AG09319 (cell line): Measurements from ENCODE around the gene B9D2.
A peak's percentile ranks its signal among the peaks of the same experiment; 100 is the strongest.

Experiments used
- DNase-seq: peaks from one replicate; pipeline ENCODE4 v3.0.0-alpha.2; 2010; ENCODE audit warnings: low read depth; ENCODE audit errors: extremely low read depth
- TF ChIP-seq, protein P1 (sequence below): IDR thresholded peaks from 2 replicates; pipeline ENCODE4 v1.5.1; 2011; ENCODE audit warnings: low read depth, mild to moderate bottlenecking, inconsistent platforms, low read length, moderate library complexity

The B9D2 gene

DNA sequence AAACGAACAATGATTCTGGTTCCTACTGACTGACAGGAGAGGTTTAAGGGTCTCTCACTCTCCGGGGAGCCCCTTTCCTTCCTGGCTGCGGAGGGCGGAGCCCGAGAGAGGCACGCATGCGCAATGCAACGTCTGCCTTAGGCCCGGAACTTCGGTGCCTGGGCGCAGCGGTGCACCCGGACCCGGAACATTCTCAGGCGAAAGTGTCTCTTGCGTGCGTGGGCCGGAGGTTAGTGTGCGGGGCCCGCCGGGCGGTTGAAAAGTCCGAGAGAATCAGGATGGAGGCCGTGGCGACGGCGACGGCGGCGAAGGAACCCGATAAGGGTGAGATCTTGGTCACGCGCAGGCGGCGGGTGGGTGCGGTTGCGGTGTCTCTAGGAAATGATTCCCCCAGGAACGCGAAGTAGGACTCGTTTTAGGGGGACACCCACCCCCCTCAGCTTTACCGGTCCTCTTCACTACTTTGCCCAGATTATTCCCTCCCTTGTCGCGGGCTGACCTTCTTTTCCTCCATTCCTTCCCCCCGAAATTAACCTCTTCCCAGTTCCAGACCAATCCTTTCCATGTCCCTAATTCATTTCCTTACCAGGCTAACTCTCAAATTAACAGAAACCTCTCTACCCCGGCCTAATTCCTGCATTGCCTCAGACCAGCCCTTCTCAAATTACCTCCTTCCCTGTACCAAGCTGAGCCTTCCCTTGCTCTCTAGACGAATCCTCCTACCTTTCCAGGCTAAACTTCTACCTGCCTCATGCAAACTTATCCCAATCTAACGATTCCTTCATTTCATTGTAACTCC lies 53.7 kb downstream of the B9D2 start, which contains the start of gene CCDC97:
Gene CCDC97, plus strand, starts transcription at position 140 of the 799 bp plus-strand sequence. Its CDS starts 139 bp downstream, at position 279.
- TF ChIP-seq, protein P1, sequence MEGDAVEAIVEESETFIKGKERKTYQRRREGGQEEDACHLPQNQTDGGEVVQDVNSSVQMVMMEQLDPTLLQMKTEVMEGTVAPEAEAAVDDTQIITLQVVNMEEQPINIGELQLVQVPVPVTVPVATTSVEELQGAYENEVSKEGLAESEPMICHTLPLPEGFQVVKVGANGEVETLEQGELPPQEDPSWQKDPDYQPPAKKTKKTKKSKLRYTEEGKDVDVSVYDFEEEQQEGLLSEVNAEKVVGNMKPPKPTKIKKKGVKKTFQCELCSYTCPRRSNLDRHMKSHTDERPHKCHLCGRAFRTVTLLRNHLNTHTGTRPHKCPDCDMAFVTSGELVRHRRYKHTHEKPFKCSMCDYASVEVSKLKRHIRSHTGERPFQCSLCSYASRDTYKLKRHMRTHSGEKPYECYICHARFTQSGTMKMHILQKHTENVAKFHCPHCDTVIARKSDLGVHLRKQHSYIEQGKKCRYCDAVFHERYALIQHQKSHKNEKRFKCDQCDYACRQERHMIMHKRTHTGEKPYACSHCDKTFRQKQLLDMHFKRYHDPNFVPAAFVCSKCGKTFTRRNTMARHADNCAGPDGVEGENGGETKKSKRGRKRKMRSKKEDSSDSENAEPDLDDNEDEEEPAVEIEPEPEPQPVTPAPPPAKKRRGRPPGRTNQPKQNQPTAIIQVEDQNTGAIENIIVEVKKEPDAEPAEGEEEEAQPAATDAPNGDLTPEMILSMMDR: no peak
- DNase-seq: peak; percentile 65

DNA sequence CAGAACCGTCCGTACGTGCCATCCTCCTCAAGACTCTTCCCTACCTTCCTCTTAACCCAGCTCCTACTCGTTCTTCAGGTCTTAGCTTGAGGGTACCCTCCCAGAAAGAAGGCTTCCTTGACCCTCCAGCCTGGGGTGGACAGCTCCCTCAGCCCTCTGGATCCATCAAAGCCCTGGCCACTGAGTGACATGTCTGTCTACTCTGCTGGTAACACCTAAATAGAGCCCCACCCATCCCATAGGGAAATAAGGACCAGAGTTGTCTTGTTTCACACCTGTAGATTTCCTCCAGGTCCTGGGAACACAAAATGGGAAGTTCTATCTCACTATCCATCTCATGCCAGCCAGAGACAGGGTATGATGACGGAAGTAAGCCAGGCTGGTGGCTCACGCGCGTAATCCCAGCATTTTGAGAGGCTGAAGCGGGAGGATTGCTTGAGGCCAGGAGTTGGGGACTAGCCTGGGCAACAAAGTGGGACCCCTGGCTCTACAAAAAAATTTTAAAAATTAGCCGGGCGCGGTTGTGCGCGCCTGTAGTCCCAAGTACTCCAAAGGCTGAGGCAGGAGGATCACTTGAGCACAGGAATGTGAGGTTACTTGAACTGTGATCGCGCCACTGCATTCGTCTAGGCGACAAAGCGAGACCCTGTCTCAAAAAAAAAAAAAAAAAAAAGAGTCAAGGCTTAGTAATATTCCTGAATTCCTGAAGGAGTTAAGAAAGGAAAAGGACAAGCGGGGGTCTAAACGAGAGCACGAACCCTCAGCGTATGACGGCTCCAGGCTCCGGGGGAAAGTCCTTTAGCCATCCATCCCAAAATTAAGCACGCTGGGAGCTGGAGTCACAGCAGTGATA lies 54.5 kb downstream of the B9D2 start:
- TF ChIP-seq, protein P1: no peak
- DNase-seq: no peak

DNA sequence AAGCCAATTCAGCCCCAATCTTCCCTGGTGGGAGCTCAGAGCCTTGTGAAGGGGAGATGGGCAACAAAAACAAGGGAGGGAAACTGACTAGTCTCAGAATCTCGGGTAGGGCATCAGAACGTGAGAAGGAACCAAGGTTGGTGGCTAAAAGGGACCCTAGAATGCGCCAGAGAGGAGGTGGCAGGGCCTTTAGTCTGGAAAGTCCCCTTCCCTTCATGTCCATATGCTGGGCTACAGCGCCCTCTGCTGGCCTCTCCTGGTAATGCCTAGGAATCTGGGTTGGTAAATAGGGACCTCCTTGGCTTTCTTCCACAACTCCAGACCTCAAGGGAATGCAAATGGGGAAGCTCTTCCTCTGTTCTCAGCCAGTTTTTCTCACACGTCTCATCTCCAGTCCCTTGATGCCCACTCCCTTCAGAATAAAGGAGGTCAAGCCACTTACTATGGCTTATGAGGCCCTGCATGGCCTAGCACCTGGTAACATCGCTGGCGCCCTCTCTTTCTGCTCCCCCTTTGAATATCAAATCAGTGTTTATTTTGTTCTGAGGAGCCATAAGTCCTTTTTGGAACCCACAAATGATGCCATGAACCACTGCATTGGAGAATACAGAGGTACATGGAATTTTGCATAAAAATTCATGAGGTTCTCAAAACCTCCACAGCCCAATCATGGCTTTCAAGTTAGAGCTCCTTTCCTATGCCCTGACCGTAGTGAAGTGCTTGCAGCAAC lies 55.3 kb downstream of the B9D2 start:
- no peak for DNase-seq
- TF ChIP-seq, protein P1: peak; percentile 96

DNA sequence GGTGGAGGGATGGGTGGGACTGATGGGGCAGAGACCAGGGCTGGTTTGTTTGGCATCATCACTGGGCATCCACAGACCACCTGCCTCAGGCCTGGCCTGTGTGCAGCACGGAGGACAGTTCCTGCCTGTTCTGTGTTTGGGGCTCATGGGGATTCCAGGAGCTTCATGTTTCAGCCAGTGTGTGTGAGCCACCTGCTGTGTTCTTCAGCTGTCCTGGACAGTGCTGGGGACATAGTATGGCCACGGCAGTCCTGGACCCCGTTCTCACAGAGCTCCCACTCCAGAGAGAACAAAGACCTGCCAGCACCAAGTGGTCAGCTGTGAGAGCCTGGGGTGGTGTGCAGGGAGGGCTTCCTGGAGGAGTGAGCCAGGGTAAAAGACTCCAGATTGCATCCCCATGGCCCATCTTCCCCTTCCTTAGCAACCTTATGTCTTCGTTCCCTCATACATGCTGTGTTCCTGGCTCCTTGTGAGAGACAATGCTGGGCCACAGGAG lies 55.9 kb downstream of the B9D2 start:
- DNase-seq: no peak
- TF ChIP-seq, protein P1: no peak

DNA sequence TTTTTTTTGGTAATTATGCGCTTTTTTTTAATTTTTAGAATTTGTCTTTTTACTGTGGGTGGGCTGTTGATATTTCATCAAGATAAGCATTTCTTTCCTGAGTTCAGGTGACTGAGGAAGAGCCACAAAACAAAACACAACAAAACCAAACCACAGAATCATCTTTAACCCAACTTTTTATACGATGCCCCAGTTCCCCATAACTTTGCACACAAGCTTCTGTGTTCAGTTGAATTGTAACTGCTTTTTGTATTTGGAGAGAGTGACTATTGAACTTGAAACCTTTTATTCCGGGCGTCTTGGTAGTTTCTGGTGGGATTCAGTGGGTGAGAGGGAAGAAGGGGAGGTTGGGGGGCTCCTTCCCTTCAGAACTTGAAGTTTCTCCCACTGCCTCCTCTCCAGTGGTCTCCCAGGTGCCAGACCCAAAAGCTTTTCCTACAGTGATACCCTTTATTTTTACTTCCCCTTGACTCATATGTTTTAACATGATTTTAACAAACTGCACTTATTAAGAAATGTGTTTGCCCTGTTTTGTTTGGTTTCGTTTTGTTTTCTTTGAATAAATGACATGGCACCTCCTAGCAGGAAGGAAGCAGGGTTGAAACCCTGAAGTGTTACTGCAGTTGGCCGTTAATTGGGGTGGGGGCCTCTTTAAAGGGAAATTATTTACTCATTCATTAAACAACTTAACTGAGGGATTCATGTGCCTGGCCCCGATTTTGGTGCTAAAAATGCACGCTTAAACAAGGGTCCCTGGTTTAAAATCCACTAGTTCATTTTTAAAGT lies 56.7 kb downstream of the B9D2 start:
- no peak for DNase-seq

More for the DNA sequence above, 56.7 kb downstream of the B9D2 start:
- TF ChIP-seq, protein P1: no peak
